Stimulated activated naive CD8-positive, alpha-beta T cell treated with anti-CD3 and anti-CD28 coated beads, Interleukin-15, amount 100 ng/mL, for 72 hours (primary cell): ENCODE measurements around the gene KIRREL3.
"Not testable (repeated sequence)": the region's sequence is repeated elsewhere in the genome, so short reads cannot be mapped to it uniquely, and the experiment has no call there.

Experiments
- ATAC-seq: fragments of 150-1000 bp; cut with Tn5 transposase; 2 replicates; pipeline ENCODE4 v1.10.0; 2021; ENCODE audit warnings: mild to moderate bottlenecking, moderate library complexity
- DNase-seq, 2 donors: peaks; one replicate each; pipeline ENCODE4 v3.0.0; 2021 to 2022
- H3K27ac Mint-ChIP-seq, 2 donors: one replicate each; pipeline ENCODE4 v1.8.0; 2022; ENCODE audit warnings: mild to moderate bottlenecking in 2 of 2, mixed read lengths in 2 of 2, moderate library complexity in 2 of 2
- H3K27me3 Mint-ChIP-seq: one replicate; pipeline ENCODE4 v1.8.0; 2022; ENCODE audit warnings: mixed read lengths
- H3K4me1 Mint-ChIP-seq: one replicate; pipeline ENCODE4 v1.8.0; 2022; ENCODE audit warnings: mild to moderate bottlenecking, mixed read lengths
- H3K4me3 Mint-ChIP-seq, 2 donors: one replicate each; pipeline ENCODE4 v1.8.0; 2022; ENCODE audit warnings: mild to moderate bottlenecking in 2 of 2, mixed read lengths in 2 of 2, moderate library complexity in 1 of 2
- H3K9me3 Mint-ChIP-seq, 2 donors: one replicate each; pipeline ENCODE4 v1.8.0; 2022; ENCODE audit warnings: mixed read lengths in 2 of 2

Gene KIRREL3

GRCh38 chr11:126981635-126982034, 18.9 kb downstream of the KIRREL3 start:
- H3K9me3 Mint-ChIP-seq = no peaks in the 10 kb centered on the region
- no peak overlapping the region for H3K27ac Mint-ChIP-seq
- ATAC-seq = no peak
- peaks cover 25% of the 10 kb centered on the region for H3K27me3 Mint-ChIP-seq
- no peaks in the 10 kb centered on the region for H3K4me1 Mint-ChIP-seq
- DNase-seq = no peak
- H3K4me3 Mint-ChIP-seq = no peak overlapping the region

GRCh38 chr11:126978911-126979310, 21.7 kb downstream of the KIRREL3 start:
- Mint-ChIP-seq H3K4me3 (no peak overlapping the region), H3K4me1 (no peaks in the 10 kb centered on the region), H3K27me3 (peaks cover 25% of the 10 kb centered on the region), H3K27ac (no peak overlapping the region), H3K9me3 (no peaks in the 10 kb centered on the region)
- DNase-seq (no peak), ATAC-seq (no peak)

- H3K27me3 Mint-ChIP-seq = peaks cover 25% of the 10 kb centered on the region
- ATAC-seq (no peak), DNase-seq (no peak)
- no peak overlapping the region for H3K4me3 Mint-ChIP-seq
- H3K9me3 Mint-ChIP-seq = no peaks in the 10 kb centered on the region
- H3K27ac Mint-ChIP-seq = no peak overlapping the region
- no peaks in the 10 kb centered on the region for H3K4me1 Mint-ChIP-seq
Observed at GRCh38 chr11:126978165-126978564, 22.4 kb downstream of the KIRREL3 start.

GRCh38 chr11:126973051-126973450, 27.5 kb downstream of the KIRREL3 start:
- DNase-seq (no peak), ATAC-seq (no peak)
- H3K27ac Mint-ChIP-seq = no peak overlapping the region
- H3K27me3 Mint-ChIP-seq = peaks cover 39% of the 10 kb centered on the region
- H3K9me3 Mint-ChIP-seq = peaks cover 0 to 5% of the 10 kb centered on the region in 2 donors
- H3K4me1 Mint-ChIP-seq = no peaks in the 10 kb centered on the region
- H3K4me3 Mint-ChIP-seq = no peak overlapping the region

- Mint-ChIP-seq H3K4me3 (no peak overlapping the region), H3K27me3 (peaks cover 39% of the 10 kb centered on the region), H3K27ac (no peak overlapping the region), H3K9me3 (peaks cover 0 to 5% of the 10 kb centered on the region in 2 donors), H3K4me1 (no peaks in the 10 kb centered on the region)
- ATAC-seq (no peak), DNase-seq (no peak)
Observed at GRCh38 chr11:126971305-126971704, 29.3 kb downstream of the KIRREL3 start.

- DNase-seq (no peak), ATAC-seq (no peak)
- no peaks in the 10 kb centered on the region for H3K4me1 Mint-ChIP-seq
- no peak overlapping the region for H3K4me3 Mint-ChIP-seq
- H3K27ac Mint-ChIP-seq = no peak overlapping the region
- H3K27me3 Mint-ChIP-seq = peaks cover 39% of the 10 kb centered on the region
- H3K9me3 Mint-ChIP-seq = peaks cover 0 to 5% of the 10 kb centered on the region in 2 donors
Observed at GRCh38 chr11:126969865-126970479, 30.6 kb downstream of the KIRREL3 start.

GRCh38 chr11:126968915-126969314, 31.7 kb downstream of the KIRREL3 start:
- no peak overlapping the region for H3K4me3 Mint-ChIP-seq
- no peaks in the 10 kb centered on the region for H3K4me1 Mint-ChIP-seq
- DNase-seq (no peak), ATAC-seq (no peak)
- H3K27me3 Mint-ChIP-seq = peaks cover 40% of the 10 kb centered on the region
- H3K9me3 Mint-ChIP-seq = peaks cover 0 to 5% of the 10 kb centered on the region in 2 donors
- no peak overlapping the region for H3K27ac Mint-ChIP-seq

GRCh38 chr11:126965331-126965730, 35.2 kb downstream of the KIRREL3 start:
- ATAC-seq = no peak

GRCh38 chr11:126963603-126964363, 36.8 kb downstream of the KIRREL3 start:
- ATAC-seq = no peak
- no peak overlapping the region for H3K27ac Mint-ChIP-seq
- no peaks in the 10 kb centered on the region for H3K4me1 Mint-ChIP-seq
- DNase-seq = no peak
- H3K9me3 Mint-ChIP-seq = peaks cover 0 to 6% of the 10 kb centered on the region in 2 donors
- peaks cover 38% of the 10 kb centered on the region for H3K27me3 Mint-ChIP-seq
- no peak overlapping the region for H3K4me3 Mint-ChIP-seq

More at GRCh38 chr11:126965331-126965730, 35.2 kb downstream of the KIRREL3 start:
- no peak for DNase-seq
- H3K27me3 Mint-ChIP-seq = peaks cover 40% of the 10 kb centered on the region
- H3K4me1 Mint-ChIP-seq = no peaks in the 10 kb centered on the region
- no peak overlapping the region for H3K27ac Mint-ChIP-seq
- no peak overlapping the region for H3K4me3 Mint-ChIP-seq
- peaks cover 0 to 5% of the 10 kb centered on the region in 2 donors for H3K9me3 Mint-ChIP-seq

- peaks cover 34% of the 10 kb centered on the region for H3K27me3 Mint-ChIP-seq
- no peak for ATAC-seq
- no peaks in the 10 kb centered on the region for H3K4me1 Mint-ChIP-seq
- DNase-seq = no peak
- no peak overlapping the region for H3K27ac Mint-ChIP-seq
- H3K9me3 Mint-ChIP-seq = peaks cover 0 to 6% of the 10 kb centered on the region in 2 donors
- H3K4me3 Mint-ChIP-seq = no peak overlapping the region
Observed at GRCh38 chr11:126963115-126963514, 37.5 kb downstream of the KIRREL3 start.

- Mint-ChIP-seq H3K4me3 (no peak overlapping the region), H3K27ac (no peak overlapping the region), H3K9me3 (peaks cover 0 to 6% of the 10 kb centered on the region in 2 donors), H3K27me3 (peaks cover 32% of the 10 kb centered on the region), H3K4me1 (no peaks in the 10 kb centered on the region)
- DNase-seq = no peak
- no peak for ATAC-seq
Observed at GRCh38 chr11:126959700-126960099, 40.9 kb downstream of the KIRREL3 start.

- Mint-ChIP-seq H3K9me3 (peaks cover 0 to 6% of the 10 kb centered on the region in 2 donors), H3K27ac (no peak overlapping the region), H3K4me1 (no peaks in the 10 kb centered on the region), H3K27me3 (peaks cover 23% of the 10 kb centered on the region), H3K4me3 (no peak overlapping the region)
- ATAC-seq (no peak), DNase-seq (no peak)
Observed at GRCh38 chr11:126956635-126957034, 43.9 kb downstream of the KIRREL3 start.

- H3K27ac Mint-ChIP-seq, DNase-seq, ATAC-seq, H3K4me1 Mint-ChIP-seq, H3K4me3 Mint-ChIP-seq, H3K27me3 Mint-ChIP-seq, H3K9me3 Mint-ChIP-seq: not testable (repeated sequence)
Observed at GRCh38 chr11:126952533-126952932, 48.0 kb downstream of the KIRREL3 start.

GRCh38 chr11:126951465-126951864, 49.1 kb downstream of the KIRREL3 start:
- H3K4me1 Mint-ChIP-seq = no peaks in the 10 kb centered on the region
- no peak overlapping the region for H3K4me3 Mint-ChIP-seq
- ATAC-seq (no peak), DNase-seq (no peak)
- H3K9me3 Mint-ChIP-seq = no peaks in the 10 kb centered on the region
- no peaks in the 10 kb centered on the region for H3K27me3 Mint-ChIP-seq
- peak overlapping the region in 1 of 2 donors; percentile 48 for H3K27ac Mint-ChIP-seq

- Mint-ChIP-seq H3K27ac (no peak overlapping the region), H3K27me3 (no peaks in the 10 kb centered on the region), H3K9me3 (no peaks in the 10 kb centered on the region), H3K4me1 (no peaks in the 10 kb centered on the region), H3K4me3 (no peak overlapping the region)
- ATAC-seq (no peak), DNase-seq (no peak)
Observed at GRCh38 chr11:126949066-126949891, 51.3 kb downstream of the KIRREL3 start.

GRCh38 chr11:126948563-126948962, 52.0 kb downstream of the KIRREL3 start:
- Mint-ChIP-seq H3K9me3 (no peaks in the 10 kb centered on the region), H3K4me1 (no peaks in the 10 kb centered on the region), H3K27me3 (no peaks in the 10 kb centered on the region), H3K27ac (no peak overlapping the region), H3K4me3 (no peak overlapping the region)
- DNase-seq = no peak
- no peak for ATAC-seq
